GM21737 (cell line): Measurements from ENCODE around the gene DAZAP1.

ENCODE experiments used
- ATAC-seq: cut with Tn5 transposase; IDR thresholded peaks from one replicate; pipeline ENCODE4 v1.9.1; 2021; ENCODE audit warnings: mild to moderate bottlenecking, moderate library complexity; ENCODE audit not compliant: unreplicated experiment

Gene DAZAP1

GRCh38 chr19:1377176-1377964, 30.0 kb upstream of the DAZAP1 start:
- no peak for ATAC-seq

- no peak for ATAC-seq
Measured at GRCh38 chr19:1377965-1378785, 29.2 kb upstream of the DAZAP1 start.

GRCh38 chr19:1379126-1379905, 28.1 kb upstream of the DAZAP1 start:
- no peak for ATAC-seq

- ATAC-seq = no peak
Measured at GRCh38 chr19:1379961-1380489, 27.4 kb upstream of the DAZAP1 start.

GRCh38 chr19:1382250-1382649, 25.1 kb upstream of the DAZAP1 start:
- no peak for ATAC-seq

- no peak for ATAC-seq
Measured at GRCh38 chr19:1383017-1383311, 24.4 kb upstream of the DAZAP1 start.

GRCh38 chr19:1383312-1384084, 23.9 kb upstream of the DAZAP1 start, which contains the start of gene NDUFS7:
Gene NDUFS7 (plus strand): TSS chr19:1383907. CDS start chr19:1383927, 20 bp downstream.
- peak; percentile 75 for ATAC-seq

- ATAC-seq = no peak
Measured at GRCh38 chr19:1384085-1384462, 23.3 kb upstream of the DAZAP1 start.

- no peak for ATAC-seq
Measured at GRCh38 chr19:1384478-1385110, 22.8 kb upstream of the DAZAP1 start.

GRCh38 chr19:1385816-1386215, 21.6 kb upstream of the DAZAP1 start:
- no peak for ATAC-seq

- ATAC-seq = no peak
Measured at GRCh38 chr19:1386945-1387683, 20.3 kb upstream of the DAZAP1 start.

- ATAC-seq = no peak
Measured at GRCh38 chr19:1387684-1388636, 19.4 kb upstream of the DAZAP1 start.

- ATAC-seq = no peak
Measured at GRCh38 chr19:1388637-1389026, 18.8 kb upstream of the DAZAP1 start.

GRCh38 chr19:1389033-1389940, 18.1 kb upstream of the DAZAP1 start:
- ATAC-seq = no peak

- no peak for ATAC-seq
Measured at GRCh38 chr19:1390890-1391423, 16.4 kb upstream of the DAZAP1 start.

GRCh38 chr19:1392407-1392806, 15.0 kb upstream of the DAZAP1 start:
- no peak for ATAC-seq
